Keratinocyte (primary cell): ENCODE data around the gene SLC8A1. TPM values are rescaled to one million over a fixed set of nuclear protein-coding genes. Genes with fewer than 3 reads are reported as not detected.

Source experiments
- DNase-seq: peaks from one replicate; pipeline ENCODE4 v3.0.0-alpha.2; 2011; ENCODE audit warnings: low read depth, missing footprints, low spot score
- FAIRE-seq: peaks from 2 replicates; lab custom pipeline; 2011; peaks lifted over from hg19 to GRCh38; lab: Jason Lieb, UNC
- H2AFZ ChIP-seq: 2 replicates; pipeline ENCODE4 v1.6.0; 2012; ENCODE audit warnings: low read length, control low read depth, inconsistent platforms; ENCODE audit not compliant: control insufficient read depth
- H3K27ac ChIP-seq: 2 replicates; pipeline ENCODE4 v1.5.1; 2011; ENCODE audit warnings: low read length; ENCODE audit not compliant: control insufficient read depth, insufficient read depth
- H3K27me3 ChIP-seq: 3 replicates; pipeline ENCODE4 v1.6.0; 2011; ENCODE audit warnings: low read length; ENCODE audit not compliant: control insufficient read depth, insufficient read depth; ENCODE audit errors: extremely low read depth
- H3K36me3 ChIP-seq, 2 experiments: 2 replicates in 1 of 2; 3 replicates in 1 of 2; pipeline ENCODE4 v1.5.1; 2011; ENCODE audit warnings: low read length in 2 of 2, mild to moderate bottlenecking in 1 of 2; ENCODE audit not compliant: control insufficient read depth in 2 of 2, insufficient read depth in 2 of 2; ENCODE audit errors: extremely low read depth in 1 of 2
- H3K4me1 ChIP-seq: 3 replicates; pipeline ENCODE4 v1.5.1; 2011; ENCODE audit warnings: low read length; ENCODE audit not compliant: control insufficient read depth, insufficient read depth; ENCODE audit errors: extremely low read depth
- H3K4me2 ChIP-seq: 3 replicates; pipeline ENCODE4 v1.6.0; 2011; ENCODE audit warnings: low read depth, low read length; ENCODE audit not compliant: control insufficient read depth, insufficient read depth; ENCODE audit errors: extremely low read depth
- H3K4me3 ChIP-seq, 3 experiments: fragments of 200-600 bp in 1 of 3; sonication (generic) in 1 of 3; 2 replicates in 2 of 3; 3 replicates in 1 of 3; pipeline ENCODE4 v1.5.1; 2011 to 2016; ENCODE audit warnings: low read length in 3 of 3, mild to moderate bottlenecking in 3 of 3, control low read depth in 2 of 3, inconsistent platforms in 1 of 3, low read depth in 1 of 3, mixed read lengths in 1 of 3, mixed run types in 1 of 3, moderate library complexity in 1 of 3; ENCODE audit not compliant: control insufficient read depth in 2 of 3, insufficient read depth in 2 of 3; ENCODE audit errors: extremely low read depth in 1 of 3
- H3K79me2 ChIP-seq: 2 replicates; pipeline ENCODE4 v1.6.0; 2012; ENCODE audit warnings: low read length; ENCODE audit not compliant: control insufficient read depth, insufficient read depth
- H3K9ac ChIP-seq: 3 replicates; pipeline ENCODE4 v1.6.0; 2011; ENCODE audit warnings: low read length; ENCODE audit not compliant: control insufficient read depth, insufficient read depth; ENCODE audit errors: extremely low read depth
- H3K9me1 ChIP-seq: 3 replicates; pipeline ENCODE4 v1.6.0; 2011; ENCODE audit warnings: low read length; ENCODE audit not compliant: control insufficient read depth, insufficient read depth; ENCODE audit errors: extremely low read depth
- H3K9me3 ChIP-seq: 2 replicates; pipeline ENCODE4 v1.5.1; 2012; ENCODE audit warnings: low read depth, low read length; ENCODE audit not compliant: control insufficient read depth
- H4K20me1 ChIP-seq: 3 replicates; pipeline ENCODE4 v1.6.0; 2011; ENCODE audit warnings: low read length; ENCODE audit not compliant: control insufficient read depth, insufficient read depth; ENCODE audit errors: extremely low read depth
- EZH2 ChIP-seq: IDR thresholded peaks from one replicate; pipeline ENCODE4 v1.6.1; 2012; ENCODE audit warnings: inconsistent platforms, mild to moderate bottlenecking, low read length, moderate library complexity
- dilution Hi-C: fragments of 300-500 bp; cut with MboI; formaldehyde crosslinking; loops from one replicate; pipeline ENCODE4 v1.7.0; 2020; ENCODE audit warnings: low sequenced_read_pairs; ENCODE audit not compliant: extremely low pct_ligation_motif_present
- polyA plus RNA-seq, 5 experiments: library from polyadenylated mRNA; depleted of rRNA in 3 of 5; stranded (reverse) in 3 of 5; stranded (forward) in 1 of 5; unstranded in 1 of 5; fragments of >200 nt; gene quantifications; 1 replicate in 1 of 5; 2 replicates in 3 of 5; 3 replicates in 1 of 5; pipeline versions ENCODE4 v1.2.1 to v1.2.3, GENCODE V29; 2011 to 2012; ENCODE audit warnings: missing spikeins in 2 of 5, low read depth in 1 of 5, low replicate concordance in 1 of 5
- TF ChIP-seq, protein P1 (sequence below), 3 experiments: IDR thresholded peaks in 1 of 3; conservative IDR thresholded peaks in 1 of 3; optimal IDR thresholded peaks in 1 of 3; 2 replicates in 2 of 3; 3 replicates in 1 of 3; pipeline versions ENCODE3 to v1.5.1; 2011; ENCODE audit warnings: low read length in 3 of 3, mild to moderate bottlenecking in 3 of 3, moderate library complexity in 2 of 3, control low read depth in 1 of 3, inconsistent platforms in 1 of 3; ENCODE audit not compliant: insufficient read depth in 2 of 3; ENCODE audit errors: extremely low read depth in 1 of 3

The SLC8A1 gene
- polyA plus RNA-seq, 1 donor (not counting 4 experiments of a cell fraction or from before 2014, with no cell fraction given): 2.7 TPM

DNA sequence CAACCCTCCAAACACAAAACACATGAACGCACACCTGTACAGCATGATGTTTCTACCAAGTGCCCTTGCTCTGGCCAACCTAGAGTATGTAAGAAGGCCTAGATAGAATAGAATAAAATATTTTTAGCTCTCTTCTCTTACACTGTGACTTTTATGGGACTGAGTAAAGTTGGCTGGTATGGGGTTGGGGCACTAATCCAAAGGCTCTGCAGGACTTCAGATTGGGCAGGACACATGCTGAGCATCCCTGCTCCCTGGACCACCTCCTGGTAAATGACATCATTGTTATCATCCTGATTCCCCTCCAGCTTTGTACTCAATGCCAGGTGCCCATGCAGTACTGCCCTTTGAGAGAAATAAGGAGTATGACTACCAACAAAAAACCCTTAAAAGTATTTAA lies 322.2 kb downstream of the SLC8A1 start:
- DNase-seq (no peak), FAIRE-seq (no peak)
- Histone ChIP-seq H3K79me2 (no peaks in the 10 kb centered on the region), H4K20me1 (no peaks in the 10 kb centered on the region), H3K9ac (no peak overlapping the region), H3K4me3 (no peak overlapping the region), H3K27me3 (no peaks in the 10 kb centered on the region), H3K4me1 (no peaks in the 10 kb centered on the region), H2AFZ (no peak overlapping the region), H3K36me3 (no peaks in the 10 kb centered on the region), H3K4me2 (no peak overlapping the region), H3K9me3 (no peaks in the 10 kb centered on the region), H3K9me1 (no peaks in the 10 kb centered on the region), H3K27ac (no peak overlapping the region)
- TF ChIP-seq, protein P1, sequence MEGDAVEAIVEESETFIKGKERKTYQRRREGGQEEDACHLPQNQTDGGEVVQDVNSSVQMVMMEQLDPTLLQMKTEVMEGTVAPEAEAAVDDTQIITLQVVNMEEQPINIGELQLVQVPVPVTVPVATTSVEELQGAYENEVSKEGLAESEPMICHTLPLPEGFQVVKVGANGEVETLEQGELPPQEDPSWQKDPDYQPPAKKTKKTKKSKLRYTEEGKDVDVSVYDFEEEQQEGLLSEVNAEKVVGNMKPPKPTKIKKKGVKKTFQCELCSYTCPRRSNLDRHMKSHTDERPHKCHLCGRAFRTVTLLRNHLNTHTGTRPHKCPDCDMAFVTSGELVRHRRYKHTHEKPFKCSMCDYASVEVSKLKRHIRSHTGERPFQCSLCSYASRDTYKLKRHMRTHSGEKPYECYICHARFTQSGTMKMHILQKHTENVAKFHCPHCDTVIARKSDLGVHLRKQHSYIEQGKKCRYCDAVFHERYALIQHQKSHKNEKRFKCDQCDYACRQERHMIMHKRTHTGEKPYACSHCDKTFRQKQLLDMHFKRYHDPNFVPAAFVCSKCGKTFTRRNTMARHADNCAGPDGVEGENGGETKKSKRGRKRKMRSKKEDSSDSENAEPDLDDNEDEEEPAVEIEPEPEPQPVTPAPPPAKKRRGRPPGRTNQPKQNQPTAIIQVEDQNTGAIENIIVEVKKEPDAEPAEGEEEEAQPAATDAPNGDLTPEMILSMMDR (optimal IDR thresholded peaks at IDR 0.05 in 1 of 3, IDR thresholded peaks at IDR 0.05 in 1 of 3, conservative IDR thresholded peaks at IDR 0.05 in 1 of 3; ENCODE audit: extremely low read depth in 1 of 3, insufficient read depth in 2 of 3, low read length in 3 of 3): no peak
- TF ChIP-seq EZH2: no peak
- dilution Hi-C loops: no loop called here

DNA sequence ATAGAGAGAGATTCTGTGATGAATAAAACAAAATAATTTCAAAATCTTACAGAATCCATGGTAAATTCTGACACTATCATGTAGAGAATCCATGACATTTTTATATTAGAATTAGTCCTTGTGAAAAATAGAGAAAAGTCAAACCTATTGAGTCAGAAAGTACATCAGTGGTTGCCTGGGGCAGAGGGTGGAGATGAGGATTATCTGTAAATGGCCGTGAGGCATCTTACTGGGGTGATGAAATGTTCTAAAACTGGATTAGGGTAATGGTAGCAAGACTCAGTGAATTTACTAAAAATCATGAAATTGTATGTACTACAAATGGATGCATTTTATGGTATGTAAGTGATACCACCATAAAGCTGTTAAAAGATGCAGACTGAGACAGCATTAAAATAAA lies 323.1 kb downstream of the SLC8A1 start:
- no peaks in the 10 kb centered on the region for H3K79me2 ChIP-seq
- no peak overlapping the region for H3K4me2 ChIP-seq
- dilution Hi-C loops: no loop called here
- no peaks in the 10 kb centered on the region for H3K9me1 ChIP-seq
- H3K4me3 ChIP-seq: no peak overlapping the region
- H3K36me3 ChIP-seq: no peaks in the 10 kb centered on the region
- TF ChIP-seq, protein P1 (optimal IDR thresholded peaks at IDR 0.05 in 1 of 3, IDR thresholded peaks at IDR 0.05 in 1 of 3, conservative IDR thresholded peaks at IDR 0.05 in 1 of 3; ENCODE audit: extremely low read depth in 1 of 3, insufficient read depth in 2 of 3, low read length in 3 of 3): no peak
- TF ChIP-seq EZH2: no peak
- FAIRE-seq (no peak), DNase-seq (no peak)
- H3K9ac ChIP-seq: no peak overlapping the region
- no peaks in the 10 kb centered on the region for H3K27me3 ChIP-seq
- H4K20me1 ChIP-seq: no peaks in the 10 kb centered on the region
- H3K9me3 ChIP-seq: no peaks in the 10 kb centered on the region
- no peak overlapping the region for H3K27ac ChIP-seq
- H2AFZ ChIP-seq: no peak overlapping the region
- no peaks in the 10 kb centered on the region for H3K4me1 ChIP-seq
